ENCODE measurements around the gene PRKN.

Gene PRKN

GRCh38 chr6:162332365-162332764 lies 395.2 kb downstream of the PRKN start:
- H3K27ac ChIP-seq, result no peak overlapping the region
- TF ChIP-seq CTCF (conservative IDR thresholded peaks at IDR 0.05), result no peak

GRCh38 chr6:162331911-162332310 lies 395.7 kb downstream of the PRKN start:
- TF ChIP-seq CTCF (conservative IDR thresholded peaks at IDR 0.05), result no peak
- H3K27ac ChIP-seq, result no peak overlapping the region

- no peak overlapping the region for H3K27ac ChIP-seq
- TF ChIP-seq CTCF (conservative IDR thresholded peaks at IDR 0.05), result no peak
Observed at GRCh38 chr6:162325826-162326225, 401.7 kb downstream of the PRKN start.

- TF ChIP-seq CTCF (conservative IDR thresholded peaks at IDR 0.05), result no peak
- H3K27ac ChIP-seq, result no peak overlapping the region
Observed at GRCh38 chr6:162325051-162325450, 402.5 kb downstream of the PRKN start.

GRCh38 chr6:162315291-162315690 lies 412.3 kb downstream of the PRKN start:
- H3K27ac ChIP-seq, result no peak overlapping the region
- TF ChIP-seq CTCF (conservative IDR thresholded peaks at IDR 0.05), result no peak

- no peak overlapping the region for H3K27ac ChIP-seq
- no peak for TF ChIP-seq CTCF (conservative IDR thresholded peaks at IDR 0.05)
Observed at GRCh38 chr6:162313922-162314660, 413.5 kb downstream of the PRKN start.

- TF ChIP-seq CTCF (conservative IDR thresholded peaks at IDR 0.05), result no peak
- H3K27ac ChIP-seq, result no peak overlapping the region
Observed at GRCh38 chr6:162307865-162308264, 419.7 kb downstream of the PRKN start.

Data from VCaP (cell line).